GM18511 (cell line): ENCODE results near the gene FOXN1.
"Not testable (repeated sequence)": the region's sequence is repeated elsewhere in the genome, so short reads cannot be mapped to it uniquely, and the experiment has no call there.

Source experiments
- ATAC-seq: cut with Tn5 transposase; IDR thresholded peaks from one replicate; pipeline ENCODE4 v1.9.1; 2021; ENCODE audit warnings: mild to moderate bottlenecking, moderate library complexity; ENCODE audit not compliant: unreplicated experiment

Gene FOXN1

GRCh38 chr17:28499684-28500357 lies 6.3 kb upstream of the FOXN1 start:
- ATAC-seq, result no peak

GRCh38 chr17:28500712-28501379 lies 5.3 kb upstream of the FOXN1 start:
- peak; percentile 76 for ATAC-seq

- no peak for ATAC-seq
Measured at GRCh38 chr17:28501421-28502284, 4.5 kb upstream of the FOXN1 start.

GRCh38 chr17:28503420-28503819 lies 2.7 kb upstream of the FOXN1 start:
- no peak for ATAC-seq

GRCh38 chr17:28506763-28507487 lies 777 bp downstream of the FOXN1 start:
- ATAC-seq, result no peak

- no peak for ATAC-seq
Measured at GRCh38 chr17:28507567-28508203, 1.5 kb downstream of the FOXN1 start.

- ATAC-seq, result no peak
Measured at GRCh38 chr17:28508211-28508724, 2.1 kb downstream of the FOXN1 start.

GRCh38 chr17:28509789-28510188 lies 3.6 kb downstream of the FOXN1 start:
- ATAC-seq, result no peak

- no peak for ATAC-seq
Measured at GRCh38 chr17:28511858-28512461, 5.8 kb downstream of the FOXN1 start.

- no peak for ATAC-seq
Measured at GRCh38 chr17:28513476-28513875, 7.3 kb downstream of the FOXN1 start.

- ATAC-seq, result no peak
Measured at GRCh38 chr17:28514561-28515002, 8.4 kb downstream of the FOXN1 start.

GRCh38 chr17:28515518-28515917 lies 9.4 kb downstream of the FOXN1 start:
- no peak for ATAC-seq

- no peak for ATAC-seq
Measured at GRCh38 chr17:28518132-28518531, 12.0 kb downstream of the FOXN1 start.

- no peak for ATAC-seq
Measured at GRCh38 chr17:28518578-28518977, 12.4 kb downstream of the FOXN1 start.

- ATAC-seq, result no peak
Measured at GRCh38 chr17:28519236-28519635, 13.1 kb downstream of the FOXN1 start.

- no peak for ATAC-seq
Measured at GRCh38 chr17:28520687-28521086, 14.5 kb downstream of the FOXN1 start.

- no peak for ATAC-seq
Measured at GRCh38 chr17:28521311-28522085, 15.3 kb downstream of the FOXN1 start.

- not testable (repeated sequence) for ATAC-seq
Measured at GRCh38 chr17:28522281-28522680, 16.1 kb downstream of the FOXN1 start.

GRCh38 chr17:28523186-28523585 lies 17.0 kb downstream of the FOXN1 start:
- no peak for ATAC-seq
